Vagina (tissue), 2 donors: ENCODE measurements around the gene PREPL.

Experiments
- POLR2A ChIP-seq, 2 donors: fragments of 450-650 bp; IDR thresholded peaks; one replicate each; pipeline ENCODE4 v1.6.1; 2017; ENCODE audit warnings: antibody characterized with exemption in 2 of 2, mild to moderate bottlenecking in 2 of 2, moderate library complexity in 2 of 2
- TF ChIP-seq, protein P1 (sequence below), 3 experiments: fragments of 450-650 bp in 2 of 3; fragments of 200-600 bp in 1 of 3; sonication (generic) in 1 of 3; IDR thresholded peaks; one replicate each; pipeline ENCODE4 v1.5.1; 2017 to 2019; ENCODE audit warnings: antibody characterized with exemption in 3 of 3, mild to moderate bottlenecking in 2 of 3, moderate library complexity in 2 of 3

DNA sequence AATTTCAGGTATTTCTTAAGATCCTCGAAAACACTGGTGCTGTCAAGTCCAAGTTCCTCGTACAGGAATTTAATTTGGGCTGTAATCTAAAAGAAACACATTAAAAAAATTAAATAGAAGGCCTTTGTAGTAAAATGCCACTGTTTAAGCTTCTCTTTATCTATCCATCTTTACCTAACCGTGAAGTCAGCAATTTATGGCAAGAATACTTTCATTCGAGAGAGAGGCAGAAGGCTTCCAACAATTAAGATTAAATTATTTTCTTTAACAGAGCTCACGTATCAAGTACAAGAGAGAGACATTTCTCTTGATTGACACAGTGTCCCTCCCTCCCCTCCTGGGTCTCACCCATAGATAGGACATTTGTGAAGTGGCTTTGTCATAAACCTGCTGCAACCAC lies 39.9 kb downstream of the PREPL start:
- TF ChIP-seq, protein P1, sequence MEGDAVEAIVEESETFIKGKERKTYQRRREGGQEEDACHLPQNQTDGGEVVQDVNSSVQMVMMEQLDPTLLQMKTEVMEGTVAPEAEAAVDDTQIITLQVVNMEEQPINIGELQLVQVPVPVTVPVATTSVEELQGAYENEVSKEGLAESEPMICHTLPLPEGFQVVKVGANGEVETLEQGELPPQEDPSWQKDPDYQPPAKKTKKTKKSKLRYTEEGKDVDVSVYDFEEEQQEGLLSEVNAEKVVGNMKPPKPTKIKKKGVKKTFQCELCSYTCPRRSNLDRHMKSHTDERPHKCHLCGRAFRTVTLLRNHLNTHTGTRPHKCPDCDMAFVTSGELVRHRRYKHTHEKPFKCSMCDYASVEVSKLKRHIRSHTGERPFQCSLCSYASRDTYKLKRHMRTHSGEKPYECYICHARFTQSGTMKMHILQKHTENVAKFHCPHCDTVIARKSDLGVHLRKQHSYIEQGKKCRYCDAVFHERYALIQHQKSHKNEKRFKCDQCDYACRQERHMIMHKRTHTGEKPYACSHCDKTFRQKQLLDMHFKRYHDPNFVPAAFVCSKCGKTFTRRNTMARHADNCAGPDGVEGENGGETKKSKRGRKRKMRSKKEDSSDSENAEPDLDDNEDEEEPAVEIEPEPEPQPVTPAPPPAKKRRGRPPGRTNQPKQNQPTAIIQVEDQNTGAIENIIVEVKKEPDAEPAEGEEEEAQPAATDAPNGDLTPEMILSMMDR (IDR thresholded peaks at IDR 0.05), result no peak
- no peak for TF ChIP-seq POLR2A (IDR thresholded peaks at IDR 0.05)
